SK-N-SH treated with all-trans-retinoic acid at 6 μM for 48 hours (cell line): ENCODE data around the gene MYCBP2.

Source experiments
- ARNTL ChIP-seq: fragments of 450-650 bp; formaldehyde crosslinking; IDR thresholded peaks from 2 replicates; pipeline ENCODE4 v1.5.0; 2020; ENCODE audit warnings: low read depth, mild to moderate bottlenecking, moderate library complexity, borderline replicate concordance
- BACH2 ChIP-seq: fragments of 250-450 bp; sonication (Bioruptor Pico); IDR thresholded peaks from 2 replicates; pipeline ENCODE4 v1.9.0; 2021; ENCODE audit warnings: mild to moderate bottlenecking, borderline replicate concordance
- CREB5 ChIP-seq: fragments of 250-450 bp; sonication (Bioruptor Pico); IDR thresholded peaks from 2 replicates; pipeline ENCODE4 v1.5.1; 2020; ENCODE audit warnings: low read depth, mild to moderate bottlenecking, moderate library complexity
- CSDC2 ChIP-seq: fragments of 250-450 bp; sonication (Bioruptor Pico); IDR thresholded peaks from 2 replicates; pipeline ENCODE4 v1.5.0; 2020; ENCODE audit warnings: mild to moderate bottlenecking, moderate library complexity
- ESRRG ChIP-seq: fragments of 250-450 bp; sonication (Bioruptor Pico); IDR thresholded peaks from 2 replicates; pipeline ENCODE4 v1.6.1; 2021; ENCODE audit warnings: mild to moderate bottlenecking
- OSR1 ChIP-seq: fragments of 250-450 bp; sonication (Bioruptor Pico); IDR thresholded peaks from 2 replicates; pipeline ENCODE4 v1.8.0; 2022; ENCODE audit warnings: moderate library complexity, mild to moderate bottlenecking, inconsistent platforms
- RARB ChIP-seq: fragments of 250-450 bp; sonication (Bioruptor Pico); IDR thresholded peaks from 2 replicates; pipeline ENCODE4 v1.8.0; 2021; ENCODE audit warnings: mild to moderate bottlenecking, moderate library complexity
- TCF4 ChIP-seq: fragments of 250-450 bp; sonication (Bioruptor Pico); IDR thresholded peaks from 2 replicates; pipeline ENCODE4 v1.8.0; 2021; ENCODE audit warnings: mild to moderate bottlenecking, moderate library complexity, borderline replicate concordance
- ZC3H10 ChIP-seq: fragments of 250-450 bp; sonication (Bioruptor Pico); IDR thresholded peaks from 2 replicates; pipeline ENCODE4 v1.5.1; 2021; ENCODE audit warnings: mild to moderate bottlenecking, moderate library complexity
- ZNF565 ChIP-seq: fragments of 450-650 bp; formaldehyde crosslinking; conservative IDR thresholded peaks from 2 replicates; pipeline ENCODE4 v1.5.0; 2020; ENCODE audit warnings: low read depth, mild to moderate bottlenecking, moderate library complexity
- ZNF8 ChIP-seq: fragments of 450-650 bp; formaldehyde crosslinking; IDR thresholded peaks from 2 replicates; pipeline ENCODE4 v1.5.0; 2020; ENCODE audit warnings: mild to moderate bottlenecking, moderate library complexity
- TF ChIP-seq, protein P1 (sequence below): fragments of 250-450 bp; sonication (Bioruptor Pico); IDR thresholded peaks from 2 replicates; pipeline ENCODE4 v1.8.0; 2020; ENCODE audit warnings: mild to moderate bottlenecking, moderate library complexity, borderline replicate concordance
- TF ChIP-seq, protein P2 (sequence below): fragments of 250-450 bp; sonication (Bioruptor Pico); IDR thresholded peaks from 2 replicates; pipeline ENCODE4 v1.5.0; 2020; ENCODE audit warnings: mild to moderate bottlenecking, moderate library complexity

- no peak for TF ChIP-seq CREB5 (CRISPR knock-in tag)
- TF ChIP-seq, protein P1, sequence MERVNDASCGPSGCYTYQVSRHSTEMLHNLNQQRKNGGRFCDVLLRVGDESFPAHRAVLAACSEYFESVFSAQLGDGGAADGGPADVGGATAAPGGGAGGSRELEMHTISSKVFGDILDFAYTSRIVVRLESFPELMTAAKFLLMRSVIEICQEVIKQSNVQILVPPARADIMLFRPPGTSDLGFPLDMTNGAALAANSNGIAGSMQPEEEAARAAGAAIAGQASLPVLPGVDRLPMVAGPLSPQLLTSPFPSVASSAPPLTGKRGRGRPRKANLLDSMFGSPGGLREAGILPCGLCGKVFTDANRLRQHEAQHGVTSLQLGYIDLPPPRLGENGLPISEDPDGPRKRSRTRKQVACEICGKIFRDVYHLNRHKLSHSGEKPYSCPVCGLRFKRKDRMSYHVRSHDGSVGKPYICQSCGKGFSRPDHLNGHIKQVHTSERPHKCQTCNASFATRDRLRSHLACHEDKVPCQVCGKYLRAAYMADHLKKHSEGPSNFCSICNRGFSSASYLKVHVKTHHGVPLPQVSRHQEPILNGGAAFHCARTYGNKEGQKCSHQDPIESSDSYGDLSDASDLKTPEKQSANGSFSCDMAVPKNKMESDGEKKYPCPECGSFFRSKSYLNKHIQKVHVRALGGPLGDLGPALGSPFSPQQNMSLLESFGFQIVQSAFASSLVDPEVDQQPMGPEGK: no peak
- TF ChIP-seq ARNTL (CRISPR knock-in tag): no peak
- no peak for TF ChIP-seq RARB (CRISPR knock-in tag)
- TF ChIP-seq ESRRG: no peak
- TF ChIP-seq ZNF8 (CRISPR knock-in tag): no peak
- TF ChIP-seq TCF4 (CRISPR knock-in tag): no peak
- TF ChIP-seq OSR1: no peak
- no peak for TF ChIP-seq BACH2 (CRISPR knock-in tag)
- TF ChIP-seq, protein P2, sequence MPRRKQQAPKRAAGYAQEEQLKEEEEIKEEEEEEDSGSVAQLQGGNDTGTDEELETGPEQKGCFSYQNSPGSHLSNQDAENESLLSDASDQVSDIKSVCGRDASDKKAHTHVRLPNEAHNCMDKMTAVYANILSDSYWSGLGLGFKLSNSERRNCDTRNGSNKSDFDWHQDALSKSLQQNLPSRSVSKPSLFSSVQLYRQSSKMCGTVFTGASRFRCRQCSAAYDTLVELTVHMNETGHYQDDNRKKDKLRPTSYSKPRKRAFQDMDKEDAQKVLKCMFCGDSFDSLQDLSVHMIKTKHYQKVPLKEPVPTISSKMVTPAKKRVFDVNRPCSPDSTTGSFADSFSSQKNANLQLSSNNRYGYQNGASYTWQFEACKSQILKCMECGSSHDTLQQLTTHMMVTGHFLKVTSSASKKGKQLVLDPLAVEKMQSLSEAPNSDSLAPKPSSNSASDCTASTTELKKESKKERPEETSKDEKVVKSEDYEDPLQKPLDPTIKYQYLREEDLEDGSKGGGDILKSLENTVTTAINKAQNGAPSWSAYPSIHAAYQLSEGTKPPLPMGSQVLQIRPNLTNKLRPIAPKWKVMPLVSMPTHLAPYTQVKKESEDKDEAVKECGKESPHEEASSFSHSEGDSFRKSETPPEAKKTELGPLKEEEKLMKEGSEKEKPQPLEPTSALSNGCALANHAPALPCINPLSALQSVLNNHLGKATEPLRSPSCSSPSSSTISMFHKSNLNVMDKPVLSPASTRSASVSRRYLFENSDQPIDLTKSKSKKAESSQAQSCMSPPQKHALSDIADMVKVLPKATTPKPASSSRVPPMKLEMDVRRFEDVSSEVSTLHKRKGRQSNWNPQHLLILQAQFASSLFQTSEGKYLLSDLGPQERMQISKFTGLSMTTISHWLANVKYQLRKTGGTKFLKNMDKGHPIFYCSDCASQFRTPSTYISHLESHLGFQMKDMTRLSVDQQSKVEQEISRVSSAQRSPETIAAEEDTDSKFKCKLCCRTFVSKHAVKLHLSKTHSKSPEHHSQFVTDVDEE (CRISPR knock-in tag): no peak
- no peak for TF ChIP-seq ZC3H10
- TF ChIP-seq CSDC2 (CRISPR knock-in tag): no peak
- no peak for TF ChIP-seq ZNF565 (CRISPR knock-in tag)
Measured at GRCh38 chr13:77139306-77139705, 187.6 kb downstream of the MYCBP2 start.
